IPS-18a (cell line): ENCODE results near the gene CASQ1.

Experiments used
- H3K27ac ChIP-seq: one replicate; pipeline ENCODE4 v1.5.1; 2013; ENCODE audit warnings: low read length
- H3K27me3 ChIP-seq: one replicate; pipeline ENCODE4 v1.6.1; 2013; ENCODE audit warnings: mild to moderate bottlenecking, low read length; ENCODE audit not compliant: control insufficient read depth, insufficient read depth
- H3K36me3 ChIP-seq: one replicate; pipeline ENCODE4 v1.6.1; 2013; ENCODE audit warnings: low read depth, low read length; ENCODE audit not compliant: control insufficient read depth
- H3K4me1 ChIP-seq: one replicate; pipeline ENCODE4 v1.6.1; 2013; ENCODE audit warnings: low read depth, low read length; ENCODE audit not compliant: control insufficient read depth
- H3K4me3 ChIP-seq: one replicate; pipeline ENCODE4 v1.5.1; 2013; ENCODE audit warnings: low read length
- H3K9ac ChIP-seq: one replicate; pipeline ENCODE4 v1.6.1; 2013; ENCODE audit warnings: mild to moderate bottlenecking, low read length, moderate library complexity
- H3K9me3 ChIP-seq: one replicate; pipeline ENCODE4 v1.6.1; 2013; ENCODE audit warnings: low read depth, low read length; ENCODE audit not compliant: control insufficient read depth

Gene CASQ1

DNA sequence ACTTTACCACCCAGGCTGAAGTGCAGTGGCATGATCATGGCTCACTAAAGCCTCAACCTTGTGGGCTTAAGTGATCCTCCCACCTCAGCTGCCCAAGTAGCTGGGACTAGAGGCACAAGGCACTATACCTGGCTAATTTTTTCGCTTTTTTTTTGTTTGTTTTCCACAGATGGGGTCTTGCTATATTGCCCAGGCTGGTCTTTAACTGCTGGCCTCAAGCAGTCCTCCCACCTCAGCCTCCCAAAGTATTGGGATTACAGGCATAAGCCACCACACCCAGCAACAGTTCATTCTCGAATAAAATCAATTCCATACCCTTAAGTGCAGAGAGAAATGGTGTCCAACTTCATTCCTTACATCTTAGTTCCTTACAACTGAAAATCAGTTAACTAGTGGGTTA, 47.2 kb downstream of the CASQ1 start:
- Histone ChIP-seq H3K27me3 (no peaks in the 10 kb centered on the region), H3K4me1 (no peaks in the 10 kb centered on the region), H3K9ac (no peak overlapping the region), H3K36me3 (peaks cover 71% of the 10 kb centered on the region), H3K4me3 (no peak overlapping the region), H3K27ac (no peak overlapping the region), H3K9me3 (no peaks in the 10 kb centered on the region)

- no peaks in the 10 kb centered on the region for H3K4me1 ChIP-seq
- no peaks in the 10 kb centered on the region for H3K27me3 ChIP-seq
- H3K27ac ChIP-seq: no peak overlapping the region
- no peak overlapping the region for H3K9ac ChIP-seq
- H3K36me3 ChIP-seq: peaks cover 68% of the 10 kb centered on the region
- H3K9me3 ChIP-seq: no peaks in the 10 kb centered on the region
- H3K4me3 ChIP-seq: no peak overlapping the region
These were observed 48.0 kb downstream of the CASQ1 start for GRCh38 chr1:160238408-160238807.

GRCh38 chr1:160239582-160240299, 49.4 kb downstream of the CASQ1 start:
- Histone ChIP-seq H3K27ac (no peak overlapping the region), H3K9ac (no peak overlapping the region), H3K9me3 (no peaks in the 10 kb centered on the region), H3K4me3 (no peak overlapping the region), H3K36me3 (peaks cover 68% of the 10 kb centered on the region), H3K27me3 (no peaks in the 10 kb centered on the region), H3K4me1 (no peaks in the 10 kb centered on the region)

DNA sequence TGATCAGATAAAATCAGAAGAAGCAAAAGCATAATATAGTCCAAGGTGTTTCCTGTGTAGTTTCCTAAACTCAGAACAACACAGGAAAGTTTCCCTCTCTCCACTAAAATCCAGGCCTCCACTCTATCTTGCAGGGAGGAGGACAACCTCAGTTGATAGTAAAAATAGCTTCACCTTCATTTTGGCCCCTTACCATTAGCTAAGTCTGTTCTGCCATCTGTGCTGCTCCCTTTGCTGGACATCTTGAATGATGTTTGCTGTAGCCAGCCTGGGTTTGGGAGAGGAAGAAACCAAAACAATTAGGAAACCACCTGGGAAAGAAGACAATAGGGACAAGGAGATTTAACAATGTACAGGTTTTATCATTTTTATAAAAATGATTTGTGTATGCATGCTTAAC, 53.4 kb downstream of the CASQ1 start:
- no peak overlapping the region for H3K27ac ChIP-seq
- no peaks in the 10 kb centered on the region for H3K9me3 ChIP-seq
- no peaks in the 10 kb centered on the region for H3K27me3 ChIP-seq
- H3K9ac ChIP-seq: no peak overlapping the region
- no peak overlapping the region for H3K4me3 ChIP-seq
- H3K4me1 ChIP-seq: no peaks in the 10 kb centered on the region
- peaks cover 31% of the 10 kb centered on the region for H3K36me3 ChIP-seq

DNA sequence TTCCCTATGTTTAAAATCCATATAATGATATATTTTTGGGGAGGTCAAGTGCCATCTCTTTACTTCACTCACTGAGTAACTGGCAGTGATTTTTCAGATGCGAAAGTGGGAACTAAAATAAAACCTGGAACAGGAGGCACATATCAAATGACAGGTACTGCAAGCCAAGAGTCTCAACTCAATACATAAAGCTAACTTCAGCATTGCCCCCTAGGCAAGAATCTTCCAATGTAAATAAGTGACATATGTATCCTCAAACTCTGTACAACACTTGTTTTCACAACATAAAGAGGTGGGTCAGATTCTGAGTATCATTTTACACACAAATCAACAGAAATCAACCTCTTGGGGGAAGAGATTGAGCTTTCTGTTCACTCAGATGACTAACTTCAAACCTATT, 53.8 kb downstream of the CASQ1 start:
- Histone ChIP-seq H3K4me1 (no peaks in the 10 kb centered on the region), H3K4me3 (no peak overlapping the region), H3K27me3 (no peaks in the 10 kb centered on the region), H3K36me3 (peaks cover 26% of the 10 kb centered on the region), H3K27ac (no peak overlapping the region), H3K9ac (no peak overlapping the region), H3K9me3 (no peaks in the 10 kb centered on the region)

- Histone ChIP-seq H3K9ac (no peak overlapping the region), H3K27ac (no peak overlapping the region), H3K9me3 (no peaks in the 10 kb centered on the region), H3K27me3 (no peaks in the 10 kb centered on the region), H3K4me3 (no peak overlapping the region), H3K4me1 (no peaks in the 10 kb centered on the region), H3K36me3 (peaks cover 14% of the 10 kb centered on the region)
These were observed 55.1 kb downstream of the CASQ1 start for GRCh38 chr1:160245434-160245833.

DNA sequence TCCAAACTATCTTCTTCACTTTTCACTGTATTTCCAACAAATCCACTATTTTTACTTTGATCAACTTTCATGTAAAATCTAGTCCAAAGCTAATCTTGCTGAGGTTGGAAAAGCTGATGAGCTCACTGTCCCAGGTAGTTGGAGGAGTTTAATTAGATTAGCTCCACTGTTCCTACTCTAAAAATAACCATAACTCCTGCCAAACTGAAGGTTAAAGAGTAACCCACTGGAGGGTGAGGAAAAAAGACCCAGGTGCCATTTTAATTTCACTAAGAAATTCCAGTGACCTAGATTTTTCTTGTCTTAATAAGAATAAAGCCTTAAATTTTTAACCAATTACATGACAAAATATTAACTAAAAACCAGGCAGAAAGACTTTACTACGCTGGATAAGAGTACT, 56.7 kb downstream of the CASQ1 start:
- H3K4me1 ChIP-seq: no peaks in the 10 kb centered on the region
- H3K36me3 ChIP-seq: peaks cover 13% of the 10 kb centered on the region
- no peak overlapping the region for H3K9ac ChIP-seq
- H3K27ac ChIP-seq: no peak overlapping the region
- H3K9me3 ChIP-seq: no peaks in the 10 kb centered on the region
- H3K4me3 ChIP-seq: no peak overlapping the region
- H3K27me3 ChIP-seq: no peaks in the 10 kb centered on the region

DNA sequence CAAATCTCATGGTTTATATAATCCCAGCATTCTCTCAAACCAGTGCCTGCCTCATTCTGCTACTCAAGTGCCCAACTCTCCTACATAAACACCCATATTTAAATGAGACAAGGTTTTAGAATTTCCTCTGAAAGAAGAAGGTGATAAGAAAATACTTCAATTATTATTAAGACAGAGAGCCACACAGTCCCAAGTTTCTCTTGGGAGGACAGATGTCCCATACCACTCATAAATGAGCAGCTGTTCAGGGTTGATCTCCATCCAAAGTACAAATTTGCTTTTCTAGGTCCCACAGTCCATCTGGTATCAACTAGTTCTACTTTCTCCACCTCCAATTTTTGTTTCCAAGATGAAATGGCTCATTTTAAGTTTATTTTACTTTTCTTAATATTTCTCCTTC, 60.6 kb downstream of the CASQ1 start:
- Histone ChIP-seq H3K9ac (no peak overlapping the region), H3K27ac (no peak overlapping the region), H3K36me3 (no peaks in the 10 kb centered on the region), H3K27me3 (no peaks in the 10 kb centered on the region), H3K9me3 (no peaks in the 10 kb centered on the region), H3K4me3 (no peak overlapping the region), H3K4me1 (no peaks in the 10 kb centered on the region)
